GM12878 (cell line): ENCODE measurements around the gene SHISA9. TPM values are rescaled to one million over a fixed set of nuclear protein-coding genes. Genes with fewer than 3 reads are reported as not detected.

Experiments used
- ATAC-seq: fragments of 200-7000 bp; cut with Tn5 transposase; 3 replicates; pipeline ENCODE4 v1.9.1; 2020; ENCODE audit warnings: mild to moderate bottlenecking, moderate library complexity
- BruUV-seq: library from RNA; stranded (reverse); fragments of 400-500 nt; replicated peaks from 2 replicates; lab custom pipeline; 2021; lab: Mats Ljungman, UMichigan
- CTCF ChIA-PET: fragments of 300-600 bp; sonication (Branson Sonifier 250); formaldehyde crosslinking; extraction: SDS; loops from one replicate; lab custom pipeline; 2021; ENCODE audit warnings: inconsistent platforms; lab: Yijun Ruan, JAX
- POLR2A ChIA-PET: fragments of 350-600 bp; formaldehyde crosslinking; extraction: SDS; loops from one replicate; lab custom pipeline; 2021; ENCODE audit warnings: inconsistent platforms; lab: Charles Lee
- RAD21 ChIA-PET: fragments of 300-600 bp; sonication (Branson Sonifier 250); formaldehyde crosslinking; loops from one replicate; lab custom pipeline; 2023; ENCODE audit warnings: antibody characterized with exemption; ENCODE audit not compliant: unreplicated experiment; lab: Charles Lee
- SMC1A ChIA-PET: fragments of 300-600 bp; sonication (Branson Sonifier 250); formaldehyde crosslinking; loops from one replicate; lab custom pipeline; 2023; ENCODE audit not compliant: unreplicated experiment, uncharacterized antibody; lab: Charles Lee
- DNase-seq: peaks from one replicate; pipeline ENCODE4 v3.0.0-alpha.2; 2011; ENCODE audit warnings: low read depth, low spot score
- FAIRE-seq: peaks from 3 replicates; lab custom pipeline; 2011; peaks lifted over from hg19 to GRCh38; lab: Jason Lieb, UNC
- H2AFZ ChIP-seq: 2 replicates; pipeline ENCODE4 v1.6.0; 2011; ENCODE audit warnings: low read depth, low read length, control low read depth; ENCODE audit not compliant: control insufficient read depth
- H3K27ac ChIP-seq: 2 replicates; pipeline ENCODE4 v1.5.1; 2011; ENCODE audit warnings: control low read depth; ENCODE audit not compliant: control insufficient read depth, insufficient read depth
- H3K27me3 ChIP-seq, 2 experiments: replicated peaks in 1 of 2; 2 replicates each; pipeline versions ENCODE4 v1.6.0 to v1.6.1; 2011; ENCODE audit warnings: low read length in 1 of 2; ENCODE audit not compliant: control insufficient read depth in 2 of 2, insufficient read depth in 2 of 2
- H3K36me3 ChIP-seq, 2 experiments: 2 replicates each; pipeline ENCODE4 v1.5.1; 2011; ENCODE audit warnings: low read length in 1 of 2; ENCODE audit not compliant: control insufficient read depth in 2 of 2, insufficient read depth in 2 of 2
- H3K4me1 ChIP-seq: 2 replicates; pipeline ENCODE4 v1.6.1; 2011; ENCODE audit warnings: mild to moderate bottlenecking, low read length, moderate library complexity, mixed read lengths; ENCODE audit not compliant: control insufficient read depth, insufficient read depth
- H3K4me2 ChIP-seq: 2 replicates; pipeline ENCODE4 v1.6.0; 2011; ENCODE audit warnings: control low read depth; ENCODE audit not compliant: control insufficient read depth, insufficient read depth
- H3K4me3 ChIP-seq: fragments of 200-600 bp; sonication (generic); 2 replicates; pipeline ENCODE4 v1.5.1; 2016
- H3K79me2 ChIP-seq: 2 replicates; pipeline ENCODE4 v1.6.0; 2011; ENCODE audit warnings: low read length; ENCODE audit not compliant: control insufficient read depth, insufficient read depth
- H3K9ac ChIP-seq: 2 replicates; pipeline ENCODE4 v1.8.0; 2011; ENCODE audit warnings: low read length, control low read depth, mixed read lengths; ENCODE audit not compliant: control insufficient read depth, insufficient read depth
- H3K9me3 ChIP-seq: replicated peaks from 3 replicates; pipeline ENCODE4 v1.5.1; 2011; ENCODE audit warnings: mild to moderate bottlenecking, low read length; ENCODE audit not compliant: control insufficient read depth, insufficient read depth
- H4K20me1 ChIP-seq: 2 replicates; pipeline ENCODE4 v1.6.0; 2011; ENCODE audit not compliant: control insufficient read depth, insufficient read depth
- BACH1 ChIP-seq: fragments of 450-650 bp; IDR thresholded peaks from 2 replicates; pipeline ENCODE4 v1.6.1; 2017; ENCODE audit warnings: mild to moderate bottlenecking, borderline replicate concordance
- CEBPB ChIP-seq, 2 experiments: fragments of 150-350 bp in 1 of 2; IDR thresholded peaks; 2 replicates each; pipeline ENCODE4 v1.6.1; 2012 to 2014; ENCODE audit warnings: low read depth in 2 of 2, low read length in 2 of 2, borderline replicate concordance in 1 of 2, inconsistent platforms in 1 of 2
- SMC3 ChIP-seq: IDR thresholded peaks from 2 replicates; pipeline ENCODE4 v1.6.1; 2011; ENCODE audit warnings: low read length, improper control_type of control experiment, borderline replicate concordance
- WGBS: methylation state at CpG from one replicate; pipeline ENCODE4 v1.1.6; 2016; ENCODE audit warnings: low lambda C conversion rate; ENCODE audit not compliant: insufficient replicate concordance, insufficient coverage; ENCODE audit errors: missing lambda C conversion rate; 5-methylcytosine and 5-hydroxymethylcytosine counted together
- in situ Hi-C: fragments of 300-500 bp; cut with MboI; formaldehyde crosslinking; loops from 9 replicates; pipeline ENCODE4 v1.14.3; 2018; ENCODE audit warnings: mixed read lengths
- intact Hi-C: fragments of 100-400 bp; cut with micrococcal nuclease; formaldehyde crosslinking; loops from one replicate; pipeline ENCODE4 v1.14.2; 2022; ENCODE audit not compliant: unreplicated experiment
- polyA plus RNA-seq, 11 experiments: library from polyadenylated mRNA; depleted of rRNA in 4 of 11; unstranded in 6 of 11; stranded (reverse) in 5 of 11; fragments of >200 nt; fragmentation: Nextera tagmentation in 4 of 11; fragmentation: Illumina TruSeq in 1 of 11; extraction: Ambion mirVana in 4 of 11; extraction: Trizol in 1 of 11; gene quantifications; 1 replicate in 1 of 11; 2 replicates in 10 of 11; pipeline versions ENCODE4 v1.2.1 to v1.2.3, GENCODE V29; 2011 to 2016; ENCODE audit warnings: inconsistent platforms in 2 of 11, missing spikeins in 2 of 11, low read depth in 1 of 11
- total RNA-seq, 4 experiments: library from RNA; depleted of rRNA in 3 of 4; stranded (reverse); fragments of >200 nt in 3 of 4; fragmentation: Illumina TruSeq in 1 of 4; extraction: Trizol in 1 of 4; gene quantifications; 2 replicates each; pipeline versions ENCODE4 v1.2.1 to v1.2.3, GENCODE V29; 2013 to 2021
- TF ChIP-seq, protein P1 (sequence below): IDR thresholded peaks from 2 replicates; pipeline ENCODE4 v1.6.1; 2011; ENCODE audit warnings: low read depth, low read length, improper control_type of control experiment, borderline replicate concordance
- TF ChIP-seq, protein P2 (sequence below): IDR thresholded peaks from 2 replicates; pipeline ENCODE4 v1.6.1; 2012; ENCODE audit warnings: low read length, inconsistent platforms

SHISA9 gene
- total and polyA plus RNA-seq, 10 of the 15 experiments (the other 5 are each of a cell fraction or from before 2014, with no cell fraction given), result 0.03 to 25.5 (median 0.07) TPM

DNA sequence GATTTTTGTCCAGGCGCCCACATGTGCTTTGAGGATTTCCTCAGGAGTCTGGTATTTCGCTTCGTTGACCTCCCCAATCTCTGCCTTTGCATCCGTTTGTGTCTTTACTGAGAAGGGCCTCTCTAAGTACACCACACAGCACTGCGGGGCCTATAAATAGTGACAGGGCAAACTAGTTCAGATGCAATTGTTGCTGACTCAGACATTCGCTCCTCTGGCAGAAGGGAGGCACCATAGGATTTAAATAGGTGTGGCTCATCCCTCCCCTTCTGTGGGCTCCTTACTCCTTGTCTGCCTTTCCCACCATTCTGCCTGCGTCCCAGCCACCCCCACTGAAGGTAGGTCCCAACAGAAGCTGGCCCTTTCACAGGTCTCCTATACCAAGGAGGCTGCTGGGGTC, 192.3 kb downstream of the SHISA9 start:
- H3K4me3 ChIP-seq, result no peak overlapping the region
- H3K79me2 ChIP-seq, result no peaks in the 10 kb centered on the region
- no peak overlapping the region for H3K9ac ChIP-seq
- H3K4me1 ChIP-seq, result no peaks in the 10 kb centered on the region
- BruUV-seq, result no TSS peak
- POLR2A ChIA-PET, result no interaction called here
- in situ Hi-C loops (no loop called here), intact Hi-C loops (no loop called here)
- SMC1A ChIA-PET, result interaction anchor here (1.3 to 3.5 kb wide), 5 partner anchors 9 to 36 kb away, joined by 3 to 33 read pairs (median 16); no protein-coding TSS in a partner anchor
- TF ChIP-seq SMC3 (no peak), BACH1 (peak; percentile 37; the same call in 1 of the 2 replicates), CEBPB (IDR thresholded peaks at IDR 0.05; ENCODE audit: borderline replicate concordance in 1 of 2, low read depth in 2 of 2, low read length in 2 of 2) (no peak)
- TF ChIP-seq, protein P1, sequence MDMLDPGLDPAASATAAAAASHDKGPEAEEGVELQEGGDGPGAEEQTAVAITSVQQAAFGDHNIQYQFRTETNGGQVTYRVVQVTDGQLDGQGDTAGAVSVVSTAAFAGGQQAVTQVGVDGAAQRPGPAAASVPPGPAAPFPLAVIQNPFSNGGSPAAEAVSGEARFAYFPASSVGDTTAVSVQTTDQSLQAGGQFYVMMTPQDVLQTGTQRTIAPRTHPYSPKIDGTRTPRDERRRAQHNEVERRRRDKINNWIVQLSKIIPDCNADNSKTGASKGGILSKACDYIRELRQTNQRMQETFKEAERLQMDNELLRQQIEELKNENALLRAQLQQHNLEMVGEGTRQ, result no peak
- TF ChIP-seq, protein P2, sequence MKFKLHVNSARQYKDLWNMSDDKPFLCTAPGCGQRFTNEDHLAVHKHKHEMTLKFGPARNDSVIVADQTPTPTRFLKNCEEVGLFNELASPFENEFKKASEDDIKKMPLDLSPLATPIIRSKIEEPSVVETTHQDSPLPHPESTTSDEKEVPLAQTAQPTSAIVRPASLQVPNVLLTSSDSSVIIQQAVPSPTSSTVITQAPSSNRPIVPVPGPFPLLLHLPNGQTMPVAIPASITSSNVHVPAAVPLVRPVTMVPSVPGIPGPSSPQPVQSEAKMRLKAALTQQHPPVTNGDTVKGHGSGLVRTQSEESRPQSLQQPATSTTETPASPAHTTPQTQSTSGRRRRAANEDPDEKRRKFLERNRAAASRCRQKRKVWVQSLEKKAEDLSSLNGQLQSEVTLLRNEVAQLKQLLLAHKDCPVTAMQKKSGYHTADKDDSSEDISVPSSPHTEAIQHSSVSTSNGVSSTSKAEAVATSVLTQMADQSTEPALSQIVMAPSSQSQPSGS, result no peak
- H3K9me3 ChIP-seq, result no peaks in the 10 kb centered on the region
- whole genome bisulfite sequencing, result 0% methylated on average over 7 of the region's 7 CpGs
- no peak overlapping the region for H2AFZ ChIP-seq
- no peaks in the 10 kb centered on the region for H3K27me3 ChIP-seq
- H3K36me3 ChIP-seq, result no peaks in the 10 kb centered on the region
- RAD21 ChIA-PET, result interaction anchor here (1.5 to 3.8 kb wide), 3 partner anchors 10 to 38 kb away, joined by 5 to 27 read pairs (median 14); no protein-coding TSS in a partner anchor
- no peaks in the 10 kb centered on the region for H4K20me1 ChIP-seq
- CTCF ChIA-PET, result no interaction called here
- no peak overlapping the region for H3K4me2 ChIP-seq
- ATAC-seq, result no peak
- DNase-seq, result no peak
- no peak for FAIRE-seq
- no peak overlapping the region for H3K27ac ChIP-seq
